ENCODE results near the gene ATCAY.

Gene ATCAY

GRCh38 chr19:3970313-3970807 lies 89.9 kb downstream of the ATCAY start:
- DNase-seq (ENCODE audit: low read depth in 2 of 2) = no peak

GRCh38 chr19:3970808-3971598 lies 90.5 kb downstream of the ATCAY start, which contains the start of gene DAPK3:
Gene DAPK3, minus strand, starts transcription at chr19:3971099. Its CDS starts 1,364 bp downstream, at chr19:3969735.
- peak; percentile 94 to 95 for DNase-seq (ENCODE audit: low read depth in 2 of 2)

GRCh38 chr19:3975144-3975543 lies 94.7 kb downstream of the ATCAY start:
- DNase-seq (ENCODE audit: low read depth in 2 of 2) = no peak

- DNase-seq (ENCODE audit: low read depth in 2 of 2) = no peak
Observed at GRCh38 chr19:3975637-3976087, 95.2 kb downstream of the ATCAY start.

GRCh38 chr19:3976495-3977241 lies 96.2 kb downstream of the ATCAY start:
- DNase-seq (ENCODE audit: low read depth in 2 of 2) = no peak
